ENCODE measurements around the gene NSFL1C. TPM values are rescaled to one million over a fixed set of nuclear protein-coding genes. Genes with fewer than 3 reads are reported as not detected.
A peak's percentile ranks its signal among the peaks of the same experiment; 100 is the strongest.

The NSFL1C gene
- total RNA-seq, 1 donor: 30.0 TPM

- no peak for TF ChIP-seq CTCF (IDR thresholded peaks at IDR 0.05; ENCODE audit: extremely low read depth, low read depth, low read length)
- H3K4me2 ChIP-seq (ENCODE audit: insufficient read depth, low read length): no peak overlapping the region
- H3K4me3 ChIP-seq (ENCODE audit: insufficient read depth, low read length): no peak overlapping the region
- H3K27me3 ChIP-seq (ENCODE audit: insufficient read depth, low read length): no peaks in the 10 kb centered on the region
- H2AFZ ChIP-seq (ENCODE audit: low read length): no peak overlapping the region
- H3K27ac ChIP-seq (ENCODE audit: low read depth, low read length): no peak overlapping the region
- H3K4me1 ChIP-seq (ENCODE audit: insufficient read depth, low read length): no peaks in the 10 kb centered on the region
- H3K79me2 ChIP-seq (ENCODE audit: insufficient read depth, low read length): no peaks in the 10 kb centered on the region
- no peaks in the 10 kb centered on the region for H4K20me1 ChIP-seq (ENCODE audit: insufficient read depth, low read length)
- H3K9me3 ChIP-seq (ENCODE audit: low read depth, low read length): no peaks in the 10 kb centered on the region
- no peak for DNase-seq (ENCODE audit: insufficient read length, low spot score, missing footprints)
- H3K36me3 ChIP-seq (ENCODE audit: insufficient read depth, low read length): peaks cover 36% of the 10 kb centered on the region
These were observed 25.5 kb downstream of the NSFL1C start for GRCh38 chr20:1441133-1441532.

GRCh38 chr20:1440024-1440423 is 26.6 kb downstream of the NSFL1C start:
- no peaks in the 10 kb centered on the region for H3K79me2 ChIP-seq (ENCODE audit: insufficient read depth, low read length)
- no peak for DNase-seq (ENCODE audit: insufficient read length, low spot score, missing footprints)
- H3K36me3 ChIP-seq (ENCODE audit: insufficient read depth, low read length): peaks cover 25% of the 10 kb centered on the region
- H3K27me3 ChIP-seq (ENCODE audit: insufficient read depth, low read length): no peaks in the 10 kb centered on the region
- H2AFZ ChIP-seq (ENCODE audit: low read length): no peak overlapping the region
- H3K4me3 ChIP-seq (ENCODE audit: insufficient read depth, low read length): no peak overlapping the region
- no peak overlapping the region for H3K4me2 ChIP-seq (ENCODE audit: insufficient read depth, low read length)
- H4K20me1 ChIP-seq (ENCODE audit: insufficient read depth, low read length): no peaks in the 10 kb centered on the region
- H3K9me3 ChIP-seq (ENCODE audit: low read depth, low read length): no peaks in the 10 kb centered on the region
- peaks cover 3% of the 10 kb centered on the region for H3K4me1 ChIP-seq (ENCODE audit: insufficient read depth, low read length)
- peak; percentile 47 for TF ChIP-seq CTCF (IDR thresholded peaks at IDR 0.05; ENCODE audit: extremely low read depth, low read depth, low read length)
- no peak overlapping the region for H3K27ac ChIP-seq (ENCODE audit: low read depth, low read length)

- no peaks in the 10 kb centered on the region for H3K27me3 ChIP-seq (ENCODE audit: insufficient read depth, low read length)
- no peak overlapping the region for H2AFZ ChIP-seq (ENCODE audit: low read length)
- no peak overlapping the region for H3K4me3 ChIP-seq (ENCODE audit: insufficient read depth, low read length)
- no peaks in the 10 kb centered on the region for H3K79me2 ChIP-seq (ENCODE audit: insufficient read depth, low read length)
- peaks cover 9% of the 10 kb centered on the region for H3K36me3 ChIP-seq (ENCODE audit: insufficient read depth, low read length)
- no peak for DNase-seq (ENCODE audit: insufficient read length, low spot score, missing footprints)
- H3K4me1 ChIP-seq (ENCODE audit: insufficient read depth, low read length): peaks cover 12% of the 10 kb centered on the region
- TF ChIP-seq CTCF (IDR thresholded peaks at IDR 0.05; ENCODE audit: extremely low read depth, low read depth, low read length): no peak
- no peaks in the 10 kb centered on the region for H3K9me3 ChIP-seq (ENCODE audit: low read depth, low read length)
- H3K4me2 ChIP-seq (ENCODE audit: insufficient read depth, low read length): no peak overlapping the region
- H4K20me1 ChIP-seq (ENCODE audit: insufficient read depth, low read length): no peaks in the 10 kb centered on the region
- no peak overlapping the region for H3K27ac ChIP-seq (ENCODE audit: low read depth, low read length)
These were observed 28.3 kb downstream of the NSFL1C start for GRCh38 chr20:1438361-1438760.

- TF ChIP-seq CTCF (IDR thresholded peaks at IDR 0.05; ENCODE audit: extremely low read depth, low read depth, low read length): peak; percentile 86
- H3K79me2 ChIP-seq (ENCODE audit: insufficient read depth, low read length): no peaks in the 10 kb centered on the region
- H3K4me3 ChIP-seq (ENCODE audit: insufficient read depth, low read length): no peak overlapping the region
- no peaks in the 10 kb centered on the region for H4K20me1 ChIP-seq (ENCODE audit: insufficient read depth, low read length)
- H2AFZ ChIP-seq (ENCODE audit: low read length): no peak overlapping the region
- H3K36me3 ChIP-seq (ENCODE audit: insufficient read depth, low read length): peaks cover 9% of the 10 kb centered on the region
- peak; percentile 82 for DNase-seq (ENCODE audit: insufficient read length, low spot score, missing footprints)
- no peaks in the 10 kb centered on the region for H3K27me3 ChIP-seq (ENCODE audit: insufficient read depth, low read length)
- no peak overlapping the region for H3K27ac ChIP-seq (ENCODE audit: low read depth, low read length)
- H3K4me2 ChIP-seq (ENCODE audit: insufficient read depth, low read length): no peak overlapping the region
- H3K4me1 ChIP-seq (ENCODE audit: insufficient read depth, low read length): peaks cover 12% of the 10 kb centered on the region
- H3K9me3 ChIP-seq (ENCODE audit: low read depth, low read length): no peaks in the 10 kb centered on the region
These were observed 29.3 kb downstream of the NSFL1C start for GRCh38 chr20:1437235-1437904.

All from osteoblast (primary cell).